GM18502 (cell line): ENCODE data around the gene BRICD5.

Source experiments
- ATAC-seq: cut with Tn5 transposase; IDR thresholded peaks from one replicate; pipeline ENCODE4 v1.9.1; 2021; ENCODE audit warnings: mild to moderate bottlenecking; ENCODE audit not compliant: unreplicated experiment, poor library complexity

BRICD5 gene

GRCh38 chr16:2238150-2238837 lies 27.6 kb upstream of the BRICD5 start:
- ATAC-seq = no peak

DNA sequence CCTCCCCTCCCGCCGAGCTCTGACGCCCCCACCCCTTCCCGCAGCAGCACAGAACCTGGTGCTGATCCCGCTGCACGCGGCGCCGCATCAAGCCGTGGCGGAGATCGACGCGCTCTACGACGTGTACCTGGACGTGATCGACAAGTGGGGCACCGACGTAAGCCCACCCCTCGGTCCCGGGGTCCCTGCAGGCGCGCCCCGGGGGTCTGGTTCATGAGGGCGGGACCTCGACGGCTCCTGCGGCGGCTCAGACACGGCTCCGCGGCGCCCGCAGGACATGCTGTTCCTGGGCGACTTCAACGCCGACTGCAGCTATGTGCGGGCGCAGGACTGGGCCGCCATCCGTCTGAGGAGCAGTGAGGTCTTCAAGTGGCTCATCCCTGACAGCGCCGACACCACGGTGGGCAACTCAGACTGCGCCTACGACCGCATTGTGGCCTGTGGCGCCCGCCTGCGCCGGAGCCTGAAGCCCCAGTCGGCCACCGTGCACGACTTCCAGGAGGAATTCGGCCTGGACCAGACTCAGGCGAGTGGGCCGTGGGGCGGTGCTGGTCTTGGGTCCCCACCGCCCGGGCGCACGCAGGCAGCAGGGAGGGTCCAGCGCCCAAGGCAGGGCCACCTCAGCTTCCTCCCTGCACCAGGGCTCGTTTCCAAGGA lies 27.0 kb upstream of the BRICD5 start:
- ATAC-seq = no peak

DNA sequence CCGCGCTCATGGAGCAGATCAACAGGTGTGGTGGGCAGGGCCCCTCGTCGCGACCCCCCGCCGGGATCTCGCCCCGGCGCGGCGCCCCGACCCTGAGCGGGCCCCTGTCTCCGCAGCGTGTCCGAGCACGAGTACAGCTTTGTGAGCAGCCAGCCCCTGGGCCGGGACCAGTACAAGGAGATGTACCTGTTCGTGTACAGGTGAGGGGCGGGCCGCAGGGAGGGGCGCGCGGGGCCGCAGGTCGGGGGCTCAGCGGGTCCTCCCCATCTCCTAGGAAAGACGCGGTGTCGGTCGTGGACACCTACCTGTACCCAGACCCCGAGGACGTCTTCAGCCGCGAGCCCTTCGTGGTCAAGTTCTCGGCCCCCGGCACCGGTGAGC lies 26.4 kb upstream of the BRICD5 start:
- ATAC-seq = no peak

GRCh38 chr16:2236337-2237101 lies 25.9 kb upstream of the BRICD5 start, which contains the start of gene DNASE1L2:
TSS of gene DNASE1L2 (plus strand) at chr16:2236444. CDS start at chr16:2236817, 373 bp downstream.
- ATAC-seq = no peak

GRCh38 chr16:2235695-2236336 lies 25.2 kb upstream of the BRICD5 start:
- no peak for ATAC-seq

DNA sequence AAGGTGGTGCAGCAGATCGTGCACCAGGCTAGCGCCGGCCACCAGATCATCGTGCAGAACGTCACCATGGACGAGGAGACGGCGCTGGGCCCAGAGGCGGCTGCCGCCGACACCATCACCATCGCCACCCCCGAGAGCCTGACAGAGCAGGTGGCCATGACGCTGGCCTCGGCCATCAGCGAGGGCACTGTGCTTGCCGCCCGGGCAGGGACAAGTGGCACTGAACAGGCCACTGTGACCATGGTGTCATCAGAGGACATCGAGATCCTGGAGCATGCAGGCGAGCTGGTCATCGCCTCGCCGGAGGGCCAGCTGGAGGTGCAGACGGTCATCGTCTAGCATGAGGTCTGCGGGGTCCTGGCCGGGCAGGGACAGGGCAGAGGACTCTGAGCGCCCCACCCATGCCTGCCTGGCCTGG lies 24.6 kb upstream of the BRICD5 start:
- no peak for ATAC-seq

DNA sequence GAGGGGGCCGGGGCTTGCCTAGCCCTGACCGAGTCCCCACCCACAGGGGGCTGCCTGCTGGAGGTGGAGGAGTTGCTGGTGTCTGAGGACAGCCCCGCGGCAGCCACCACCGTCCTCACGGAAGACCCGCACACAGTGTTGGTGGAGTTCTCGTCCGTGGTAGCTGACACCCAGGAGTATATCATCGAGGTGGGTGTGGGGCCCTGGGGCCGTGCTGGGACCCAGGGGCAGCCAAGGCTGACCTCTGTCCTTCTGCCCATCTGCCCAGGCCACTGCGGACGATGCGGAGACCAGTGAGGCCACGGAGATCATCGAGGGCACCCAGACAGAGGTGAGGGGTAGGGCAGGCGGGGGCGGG lies 24.1 kb upstream of the BRICD5 start:
- ATAC-seq = no peak

GRCh38 chr16:2233872-2234812 lies 23.5 kb upstream of the BRICD5 start:
- no peak for ATAC-seq

- no peak for ATAC-seq
Observed at GRCh38 chr16:2233046-2233775, 22.5 kb upstream of the BRICD5 start.

GRCh38 chr16:2232094-2232990 lies 21.7 kb upstream of the BRICD5 start:
- ATAC-seq = no peak

DNA sequence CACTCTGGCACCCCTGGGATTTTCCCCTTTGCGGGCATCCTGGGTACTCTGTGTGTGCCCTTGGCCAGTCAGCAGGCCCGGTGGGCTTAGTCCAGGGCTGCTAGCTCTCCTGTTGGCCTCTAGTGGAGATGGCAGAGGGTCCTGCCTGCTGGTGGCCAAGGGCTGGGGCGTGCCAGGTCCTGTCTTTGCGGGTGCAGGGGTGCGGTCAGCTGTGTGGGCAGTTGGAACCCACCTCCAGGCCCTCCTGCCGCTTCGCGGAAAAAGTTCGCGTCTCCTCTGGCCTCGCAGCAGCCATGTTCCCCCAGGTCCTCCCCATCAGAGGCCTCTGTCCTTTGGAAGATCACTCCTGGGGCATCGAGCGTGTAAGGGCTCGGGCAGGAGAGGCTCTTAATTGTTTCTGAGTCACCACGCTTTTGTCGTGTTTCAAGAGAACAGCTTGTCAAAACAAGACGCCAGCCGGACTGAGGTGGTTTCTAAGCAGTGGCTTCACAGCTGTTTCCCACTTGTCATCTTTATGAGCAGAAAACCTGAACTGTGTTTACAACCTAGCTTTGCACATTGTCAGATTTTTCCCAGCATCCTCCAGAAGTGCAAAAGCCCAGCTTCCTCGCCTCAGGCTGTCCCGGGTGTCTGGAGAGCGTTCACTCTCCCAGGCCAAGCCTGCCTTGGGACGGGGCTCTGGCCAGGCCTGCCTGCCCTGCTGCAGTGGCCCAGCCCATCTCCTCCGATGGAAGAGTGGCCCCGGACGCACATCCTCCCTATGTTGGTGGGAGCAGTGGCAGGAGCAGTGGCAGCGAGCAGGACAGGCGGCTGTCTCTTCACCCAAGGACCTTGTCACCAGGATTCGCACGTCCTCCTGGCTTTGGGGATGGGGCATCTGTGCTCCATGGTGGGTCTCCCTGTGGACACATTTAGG lies 20.6 kb upstream of the BRICD5 start:
- ATAC-seq = no peak

DNA sequence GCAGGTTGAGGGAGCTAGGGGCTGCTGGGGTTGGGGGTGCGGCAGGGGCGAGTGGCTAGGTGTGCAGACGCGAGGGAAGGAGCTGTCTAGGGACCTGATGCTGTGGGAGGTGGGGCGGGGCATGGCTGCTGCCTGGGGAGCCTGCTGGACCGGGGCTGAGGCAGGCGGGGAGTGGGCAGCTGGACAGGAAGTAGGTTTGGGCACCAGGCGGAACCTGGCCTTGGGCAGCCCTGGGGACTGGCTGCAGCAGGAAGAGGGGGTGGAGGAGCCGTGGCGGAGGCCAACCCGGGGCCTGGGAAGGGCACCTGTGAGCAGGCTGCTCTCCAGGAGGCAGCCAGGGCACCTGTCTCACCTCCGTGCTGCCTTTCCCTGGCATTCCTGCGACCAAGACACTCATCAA lies 19.7 kb upstream of the BRICD5 start:
- ATAC-seq = no peak

DNA sequence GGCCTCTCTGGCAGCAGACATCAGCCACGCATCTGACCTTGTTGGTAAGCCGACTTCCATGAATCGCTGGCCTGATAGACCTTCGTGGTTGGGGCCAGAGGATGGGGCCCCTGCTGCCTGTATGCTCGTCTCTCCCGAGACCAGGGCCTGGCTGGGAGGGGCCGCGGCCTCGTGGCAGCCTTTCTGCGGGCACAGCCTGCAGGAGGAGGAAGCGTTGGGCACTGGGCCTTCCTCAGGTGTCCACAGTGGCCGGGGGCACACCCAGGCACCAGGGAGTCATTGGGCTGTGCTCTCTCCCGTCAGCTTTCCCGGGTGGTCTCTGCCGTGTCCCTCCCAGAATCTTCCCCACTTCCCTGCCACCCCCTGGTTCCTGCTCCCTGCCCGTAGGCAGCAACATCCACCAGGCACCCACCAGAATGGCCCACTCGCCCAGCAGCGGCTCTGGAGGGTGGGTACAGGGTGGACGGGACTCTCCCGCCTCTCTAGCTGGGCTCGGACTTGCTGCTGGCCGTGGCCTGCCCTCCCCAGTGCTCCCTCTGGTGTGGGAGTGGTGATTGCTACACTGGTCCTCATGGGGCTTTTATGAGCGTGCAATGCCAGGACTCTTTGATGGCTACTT lies 19.1 kb upstream of the BRICD5 start:
- no peak for ATAC-seq

- no peak for ATAC-seq
Observed at GRCh38 chr16:2229091-2229490, 18.4 kb upstream of the BRICD5 start.

GRCh38 chr16:2228161-2228824 lies 17.6 kb upstream of the BRICD5 start:
- ATAC-seq = no peak

- no peak for ATAC-seq
Observed at GRCh38 chr16:2226918-2227317, 16.3 kb upstream of the BRICD5 start.
